Measurements from ENCODE around the gene OASL. TPM values are rescaled to one million over a fixed set of nuclear protein-coding genes. Genes with fewer than 3 reads are reported as not detected.

Gene OASL
- total RNA-seq, 1 donor from 2014 or later, result not detected

- Mint-ChIP-seq H3K27ac (ENCODE audit: unreplicated experiment) (no peak overlapping the region), H3K9me3 (ENCODE audit: unreplicated experiment) (peaks cover 7% of the 10 kb centered on the region), H3K4me3 (ENCODE audit: unreplicated experiment) (no peak overlapping the region), H3K4me1 (ENCODE audit: low read depth, unreplicated experiment) (no peaks in the 10 kb centered on the region), H3K36me3 (ENCODE audit: unreplicated experiment) (peaks cover 2% of the 10 kb centered on the region), H3K27me3 (ENCODE audit: unreplicated experiment) (peaks cover 9% of the 10 kb centered on the region)
- DNase-seq, result no peak
- TF ChIP-seq, protein P1, sequence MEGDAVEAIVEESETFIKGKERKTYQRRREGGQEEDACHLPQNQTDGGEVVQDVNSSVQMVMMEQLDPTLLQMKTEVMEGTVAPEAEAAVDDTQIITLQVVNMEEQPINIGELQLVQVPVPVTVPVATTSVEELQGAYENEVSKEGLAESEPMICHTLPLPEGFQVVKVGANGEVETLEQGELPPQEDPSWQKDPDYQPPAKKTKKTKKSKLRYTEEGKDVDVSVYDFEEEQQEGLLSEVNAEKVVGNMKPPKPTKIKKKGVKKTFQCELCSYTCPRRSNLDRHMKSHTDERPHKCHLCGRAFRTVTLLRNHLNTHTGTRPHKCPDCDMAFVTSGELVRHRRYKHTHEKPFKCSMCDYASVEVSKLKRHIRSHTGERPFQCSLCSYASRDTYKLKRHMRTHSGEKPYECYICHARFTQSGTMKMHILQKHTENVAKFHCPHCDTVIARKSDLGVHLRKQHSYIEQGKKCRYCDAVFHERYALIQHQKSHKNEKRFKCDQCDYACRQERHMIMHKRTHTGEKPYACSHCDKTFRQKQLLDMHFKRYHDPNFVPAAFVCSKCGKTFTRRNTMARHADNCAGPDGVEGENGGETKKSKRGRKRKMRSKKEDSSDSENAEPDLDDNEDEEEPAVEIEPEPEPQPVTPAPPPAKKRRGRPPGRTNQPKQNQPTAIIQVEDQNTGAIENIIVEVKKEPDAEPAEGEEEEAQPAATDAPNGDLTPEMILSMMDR (IDR thresholded peaks at IDR 0.05; ENCODE audit: partially characterized antibody, unreplicated experiment), result no peak
Measured at GRCh38 chr12:121000530-121000929, 38.5 kb downstream of the OASL start.

DNA sequence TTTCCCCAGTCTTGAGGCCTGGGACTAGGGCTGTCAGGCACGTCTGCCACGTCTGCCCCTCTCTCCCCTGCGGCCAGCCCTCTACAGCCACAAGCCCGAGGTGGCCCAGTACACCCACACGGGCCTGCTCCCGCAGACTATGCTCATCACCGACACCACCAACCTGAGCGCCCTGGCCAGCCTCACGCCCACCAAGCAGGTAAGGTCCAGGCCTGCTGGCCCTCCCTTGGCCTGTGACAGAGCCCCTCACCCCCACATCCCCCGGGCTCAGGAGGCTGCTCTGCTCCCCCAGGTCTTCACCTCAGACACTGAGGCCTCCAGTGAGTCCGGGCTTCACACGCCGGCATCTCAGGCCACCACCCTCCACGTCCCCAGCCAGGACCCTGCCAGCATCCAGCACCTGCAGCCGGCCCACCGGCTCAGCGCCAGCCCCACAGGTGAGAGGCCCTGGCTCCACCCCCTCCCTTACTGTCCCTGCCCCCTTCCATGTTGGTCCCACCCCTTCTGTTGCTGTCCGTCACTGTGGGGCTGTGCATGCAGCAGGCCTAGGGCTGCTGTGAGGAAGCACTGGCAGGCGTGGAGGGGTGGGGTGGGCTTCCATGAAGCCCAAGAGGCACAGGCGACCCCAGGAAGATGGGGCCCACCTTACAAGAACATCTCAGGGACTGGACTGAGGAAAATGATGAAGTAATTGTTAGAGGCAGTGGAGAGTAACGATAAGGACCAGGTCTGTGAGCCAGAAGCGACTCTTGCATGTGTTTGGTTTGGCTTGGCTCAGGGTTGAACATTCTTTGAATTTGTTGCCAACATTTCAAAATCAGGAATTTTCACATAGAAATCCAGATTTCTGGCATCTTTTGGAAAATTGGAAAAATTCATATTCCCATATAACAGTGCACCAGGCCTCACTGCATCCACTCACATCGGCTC, 39.6 kb downstream of the OASL start:
- Mint-ChIP-seq H3K9me3 (ENCODE audit: unreplicated experiment) (peaks cover 12% of the 10 kb centered on the region), H3K27ac (ENCODE audit: unreplicated experiment) (no peak overlapping the region), H3K4me3 (ENCODE audit: unreplicated experiment) (no peak overlapping the region), H3K27me3 (ENCODE audit: unreplicated experiment) (peaks cover 10% of the 10 kb centered on the region), H3K4me1 (ENCODE audit: low read depth, unreplicated experiment) (no peaks in the 10 kb centered on the region), H3K36me3 (ENCODE audit: unreplicated experiment) (peaks cover 13% of the 10 kb centered on the region)
- no peak for DNase-seq
- TF ChIP-seq, protein P1 (IDR thresholded peaks at IDR 0.05; ENCODE audit: partially characterized antibody, unreplicated experiment), result no peak

- Mint-ChIP-seq H3K27me3 (ENCODE audit: unreplicated experiment) (peaks cover 12% of the 10 kb centered on the region), H3K9me3 (ENCODE audit: unreplicated experiment) (peaks cover 12% of the 10 kb centered on the region), H3K4me1 (ENCODE audit: low read depth, unreplicated experiment) (no peaks in the 10 kb centered on the region), H3K36me3 (ENCODE audit: unreplicated experiment) (peaks cover 14% of the 10 kb centered on the region), H3K27ac (ENCODE audit: unreplicated experiment) (no peak overlapping the region), H3K4me3 (ENCODE audit: unreplicated experiment) (no peak overlapping the region)
- TF ChIP-seq, protein P1 (IDR thresholded peaks at IDR 0.05; ENCODE audit: partially characterized antibody, unreplicated experiment), result no peak
- no peak for DNase-seq
Measured at GRCh38 chr12:120998435-120998834, 40.6 kb downstream of the OASL start.

GRCh38 chr12:120997448-120997847, 41.6 kb downstream of the OASL start:
- no peak overlapping the region for H3K27ac Mint-ChIP-seq (ENCODE audit: unreplicated experiment)
- peaks cover 15% of the 10 kb centered on the region for H3K27me3 Mint-ChIP-seq (ENCODE audit: unreplicated experiment)
- TF ChIP-seq, protein P1 (IDR thresholded peaks at IDR 0.05; ENCODE audit: partially characterized antibody, unreplicated experiment), result no peak
- H3K36me3 Mint-ChIP-seq (ENCODE audit: unreplicated experiment), result peaks cover 14% of the 10 kb centered on the region
- no peak overlapping the region for H3K4me3 Mint-ChIP-seq (ENCODE audit: unreplicated experiment)
- peaks cover 12% of the 10 kb centered on the region for H3K9me3 Mint-ChIP-seq (ENCODE audit: unreplicated experiment)
- no peak for DNase-seq
- no peaks in the 10 kb centered on the region for H3K4me1 Mint-ChIP-seq (ENCODE audit: low read depth, unreplicated experiment)

DNA sequence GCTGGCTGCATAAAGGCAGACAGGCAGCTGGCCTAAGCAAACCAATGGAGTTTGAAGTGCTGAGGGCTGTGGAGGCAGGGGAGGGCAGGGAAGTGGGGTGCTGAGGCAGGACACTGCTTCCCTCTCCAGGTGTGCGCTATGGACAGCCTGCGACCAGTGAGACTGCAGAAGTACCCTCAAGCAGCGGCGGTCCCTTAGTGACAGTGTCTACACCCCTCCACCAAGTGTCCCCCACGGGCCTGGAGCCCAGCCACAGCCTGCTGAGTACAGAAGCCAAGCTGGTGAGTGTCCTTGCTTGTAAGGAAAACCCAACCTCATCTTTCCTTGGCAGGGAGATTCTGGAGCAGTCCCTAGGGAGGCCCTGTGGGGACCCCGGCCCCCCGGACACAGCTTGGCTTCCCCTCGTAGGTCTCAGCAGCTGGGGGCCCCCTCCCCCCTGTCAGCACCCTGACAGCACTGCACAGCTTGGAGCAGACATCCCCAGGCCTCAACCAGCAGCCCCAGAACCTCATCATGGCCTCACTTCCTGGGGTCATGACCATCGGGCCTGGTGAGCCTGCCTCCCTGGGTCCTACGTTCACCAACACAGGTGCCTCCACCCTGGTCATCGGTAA, 42.8 kb downstream of the OASL start:
- TF ChIP-seq, protein P1 (IDR thresholded peaks at IDR 0.05; ENCODE audit: partially characterized antibody, unreplicated experiment), result no peak
- no peak overlapping the region for H3K27ac Mint-ChIP-seq (ENCODE audit: unreplicated experiment)
- H3K36me3 Mint-ChIP-seq (ENCODE audit: unreplicated experiment), result peaks cover 14% of the 10 kb centered on the region
- H3K9me3 Mint-ChIP-seq (ENCODE audit: unreplicated experiment), result peaks cover 12% of the 10 kb centered on the region
- no peaks in the 10 kb centered on the region for H3K4me1 Mint-ChIP-seq (ENCODE audit: low read depth, unreplicated experiment)
- no peak for DNase-seq
- H3K27me3 Mint-ChIP-seq (ENCODE audit: unreplicated experiment), result peaks cover 15% of the 10 kb centered on the region
- H3K4me3 Mint-ChIP-seq (ENCODE audit: unreplicated experiment), result no peak overlapping the region
